OCI-M1 (cell line): Measurements from ENCODE around the gene MRPL40.
"Not testable (repeated sequence)": the region's sequence is repeated elsewhere in the genome, so short reads cannot be mapped to it uniquely, and the experiment has no call there.

Source experiments
- DNase-seq: peaks from one replicate; lab custom pipeline; 2025; lab: John Stamatoyannopoulos, UW

The MRPL40 gene

GRCh38 chr22:19442166-19442565, 9.8 kb downstream of the MRPL40 start:
- DNase-seq: no peak

- DNase-seq: no peak
Observed at GRCh38 chr22:19443544-19444211, 11.3 kb downstream of the MRPL40 start.

- DNase-seq: not testable (repeated sequence)
Observed at GRCh38 chr22:19445279-19445982, 13.1 kb downstream of the MRPL40 start.

GRCh38 chr22:19446603-19447329, 14.4 kb downstream of the MRPL40 start:
- peak; percentile 70 for DNase-seq

GRCh38 chr22:19447330-19448075, 15.2 kb downstream of the MRPL40 start, which contains the start of gene C22orf39:
C22orf39 (minus strand) TSS chr22:19447711; CDS start chr22:19447688, 23 bp downstream.
- peak; percentile 95 for DNase-seq

- DNase-seq: no peak
Observed at GRCh38 chr22:19448076-19448607, 15.8 kb downstream of the MRPL40 start.

- DNase-seq: no peak
Observed at GRCh38 chr22:19448739-19449421, 16.5 kb downstream of the MRPL40 start.

GRCh38 chr22:19449422-19449767, 17.1 kb downstream of the MRPL40 start:
- DNase-seq: no peak

- DNase-seq: no peak
Observed at GRCh38 chr22:19450363-19451175, 18.2 kb downstream of the MRPL40 start.

GRCh38 chr22:19451570-19451969, 19.2 kb downstream of the MRPL40 start:
- no peak for DNase-seq

- DNase-seq: no peak
Observed at GRCh38 chr22:19453718-19454117, 21.4 kb downstream of the MRPL40 start.

GRCh38 chr22:19454156-19454555, 21.8 kb downstream of the MRPL40 start:
- no peak for DNase-seq

GRCh38 chr22:19455033-19455432, 22.7 kb downstream of the MRPL40 start:
- no peak for DNase-seq

GRCh38 chr22:19455585-19456370, 23.4 kb downstream of the MRPL40 start:
- DNase-seq: no peak

- DNase-seq: no peak
Observed at GRCh38 chr22:19456541-19456940, 24.2 kb downstream of the MRPL40 start.

GRCh38 chr22:19457828-19458428, 25.6 kb downstream of the MRPL40 start:
- DNase-seq: no peak

- no peak for DNase-seq
Observed at GRCh38 chr22:19460036-19460435, 27.7 kb downstream of the MRPL40 start.

- DNase-seq: no peak
Observed at GRCh38 chr22:19461506-19461905, 29.2 kb downstream of the MRPL40 start.

GRCh38 chr22:19463008-19463407, 30.7 kb downstream of the MRPL40 start:
- DNase-seq: no peak
